Inferior parietal cortex (tissue), 1 donor: Measurements from ENCODE around the gene MSH3.
"Not testable (repeated sequence)": the region's sequence is repeated elsewhere in the genome, so short reads cannot be mapped to it uniquely, and the experiment has no call there.

Source experiments
- DNase-seq: peaks from one replicate; pipeline ENCODE4 v3.0.0-alpha.2; 2016; ENCODE audit errors: extremely low spot score

The MSH3 gene

DNA sequence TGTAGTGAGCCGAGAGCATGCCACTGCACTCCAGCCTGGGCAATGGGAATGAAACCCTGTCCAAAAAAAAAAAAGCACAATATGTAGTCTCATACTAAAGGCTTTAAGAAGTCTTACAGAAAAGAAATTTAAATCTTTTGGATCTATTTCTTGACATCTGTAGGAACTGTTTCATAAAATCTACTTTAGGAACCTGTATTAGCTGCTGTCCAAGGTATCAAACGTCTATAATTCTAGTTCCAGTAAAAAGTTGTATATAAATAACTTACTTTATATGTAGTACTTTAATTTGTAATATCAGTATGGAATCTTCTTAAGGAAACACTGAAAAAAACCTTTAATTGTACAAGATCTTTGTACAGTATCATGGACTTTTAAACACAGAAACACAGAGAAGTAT is 199.0 kb downstream of the MSH3 start:
- DNase-seq, result no peak

DNA sequence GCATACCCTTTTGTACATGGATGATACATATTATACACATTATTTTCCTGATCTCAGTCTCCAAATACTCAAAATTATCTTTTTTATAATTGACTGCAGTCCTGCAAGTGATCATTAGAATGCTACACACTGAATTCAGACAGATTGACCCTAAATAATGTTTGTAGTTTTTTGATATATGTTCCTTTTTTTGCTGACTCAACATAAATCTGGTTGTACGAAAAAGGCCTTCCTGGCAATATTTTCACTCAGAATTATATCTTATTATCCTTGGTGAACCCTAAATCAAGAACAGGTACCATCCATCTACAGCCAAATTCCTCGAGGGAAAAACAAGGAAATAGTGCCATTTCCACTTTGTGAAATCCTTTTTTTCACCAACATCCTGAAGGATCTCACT is 200.1 kb downstream of the MSH3 start:
- no peak for DNase-seq

DNA sequence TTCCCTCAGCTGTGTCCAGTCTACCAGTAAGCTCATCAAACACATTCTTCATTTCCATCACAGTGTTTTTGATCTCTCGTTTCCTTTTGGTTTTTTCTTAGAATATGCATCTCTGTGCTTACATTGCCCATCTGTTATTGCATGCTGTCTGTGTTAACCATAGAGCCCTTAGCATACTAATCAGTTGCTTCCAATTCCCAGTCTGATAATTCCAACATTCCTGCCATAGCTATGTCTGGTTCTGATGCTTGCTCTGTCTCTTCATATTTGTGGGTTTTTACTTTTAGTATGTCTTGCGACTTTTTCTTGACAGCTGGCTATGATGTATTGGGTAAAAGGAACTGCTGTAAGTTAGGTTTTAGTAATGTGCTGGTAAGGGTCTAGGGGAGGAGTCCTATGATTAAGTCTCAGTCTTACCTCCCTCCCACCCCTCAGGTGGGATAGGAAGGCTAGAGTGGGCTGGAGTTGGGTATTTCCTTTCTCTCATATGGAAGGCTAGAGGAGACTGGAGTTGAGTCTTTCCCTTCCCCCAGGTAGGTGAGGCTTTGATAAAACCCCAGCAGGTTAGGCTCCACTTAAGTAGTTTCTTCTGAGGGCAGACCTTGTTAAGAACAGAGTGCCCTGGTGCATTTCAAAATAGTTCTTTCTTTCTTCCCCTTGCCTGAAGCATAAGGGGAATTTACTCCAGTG is 206.6 kb downstream of the MSH3 start:
- no peak for DNase-seq

GRCh38 chr5:80863708-80864107 is 209.3 kb downstream of the MSH3 start:
- no peak for DNase-seq

GRCh38 chr5:80864109-80864508 is 209.7 kb downstream of the MSH3 start:
- no peak for DNase-seq

- no peak for DNase-seq
Observed at GRCh38 chr5:80864706-80865435, 210.4 kb downstream of the MSH3 start.

GRCh38 chr5:80865551-80865950 is 211.1 kb downstream of the MSH3 start:
- no peak for DNase-seq

- no peak for DNase-seq
Observed at GRCh38 chr5:80866371-80866770, 211.9 kb downstream of the MSH3 start.

GRCh38 chr5:80867233-80867632 is 212.8 kb downstream of the MSH3 start:
- no peak for DNase-seq

DNA sequence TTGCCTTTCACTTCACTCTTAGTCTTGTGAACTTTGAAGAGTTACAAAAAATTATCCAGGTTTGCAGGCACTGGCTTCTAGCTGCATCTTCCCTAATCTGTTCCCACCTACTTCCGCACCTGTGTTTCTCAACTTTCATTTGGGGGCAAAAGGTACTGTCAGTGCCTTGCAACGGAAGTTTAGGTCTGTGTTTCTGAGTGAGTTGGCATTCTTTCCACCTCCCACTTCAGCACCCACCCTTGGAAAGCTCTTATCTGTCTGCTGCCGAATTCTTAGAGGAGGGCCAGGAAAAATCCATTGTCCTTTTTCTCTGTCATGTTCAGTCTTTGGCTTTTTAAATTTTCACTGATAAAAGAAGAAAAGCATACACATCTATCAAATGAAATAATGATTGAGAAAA is 216.0 kb downstream of the MSH3 start:
- DNase-seq, result no peak

DNA sequence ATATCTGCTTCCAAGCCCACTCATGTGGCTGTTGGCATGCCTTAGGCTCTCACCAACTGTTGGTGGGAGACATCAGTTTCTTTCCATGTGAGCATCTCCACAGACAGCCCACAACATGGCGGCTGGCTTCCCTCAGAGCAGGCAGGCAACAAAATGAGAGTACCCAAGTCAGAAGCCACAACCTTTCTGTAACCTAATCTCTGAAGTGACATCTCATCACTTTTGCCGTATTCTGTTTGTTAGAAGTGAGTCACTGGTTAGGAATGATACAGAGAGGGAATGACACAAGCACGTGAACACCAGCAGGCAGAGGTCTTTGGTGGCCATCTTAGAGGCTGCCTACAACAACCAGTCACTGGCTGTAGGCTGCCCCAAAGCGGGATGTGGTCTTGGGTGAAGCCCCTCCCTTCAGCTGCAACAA is 217.1 kb downstream of the MSH3 start:
- no peak for DNase-seq

DNA sequence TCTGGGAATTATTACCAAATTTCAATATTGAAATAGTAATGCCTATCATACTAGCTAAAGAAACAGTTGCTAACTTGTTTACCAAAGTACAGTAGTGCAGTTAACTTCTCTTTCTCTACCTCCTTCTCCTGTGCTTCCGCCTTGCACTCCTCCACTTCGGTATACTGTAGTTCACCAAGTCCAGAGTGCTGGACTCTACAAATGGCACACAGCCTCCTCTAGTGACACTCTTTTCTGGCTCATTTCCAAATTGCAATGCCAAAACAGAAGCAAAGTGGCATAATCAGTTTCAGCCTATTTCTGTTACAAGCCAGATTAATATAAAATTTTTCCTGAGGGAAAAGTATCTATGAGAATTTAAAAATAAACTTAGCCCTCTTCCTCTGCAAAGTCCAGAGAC is 219.7 kb downstream of the MSH3 start:
- DNase-seq, result peak; percentile 23

GRCh38 chr5:80877592-80877991 is 223.1 kb downstream of the MSH3 start:
- no peak for DNase-seq

- DNase-seq, result no peak
Observed at GRCh38 chr5:80881726-80882125, 227.3 kb downstream of the MSH3 start.

- not testable (repeated sequence) for DNase-seq
Observed at GRCh38 chr5:80883390-80883789, 228.9 kb downstream of the MSH3 start.

DNA sequence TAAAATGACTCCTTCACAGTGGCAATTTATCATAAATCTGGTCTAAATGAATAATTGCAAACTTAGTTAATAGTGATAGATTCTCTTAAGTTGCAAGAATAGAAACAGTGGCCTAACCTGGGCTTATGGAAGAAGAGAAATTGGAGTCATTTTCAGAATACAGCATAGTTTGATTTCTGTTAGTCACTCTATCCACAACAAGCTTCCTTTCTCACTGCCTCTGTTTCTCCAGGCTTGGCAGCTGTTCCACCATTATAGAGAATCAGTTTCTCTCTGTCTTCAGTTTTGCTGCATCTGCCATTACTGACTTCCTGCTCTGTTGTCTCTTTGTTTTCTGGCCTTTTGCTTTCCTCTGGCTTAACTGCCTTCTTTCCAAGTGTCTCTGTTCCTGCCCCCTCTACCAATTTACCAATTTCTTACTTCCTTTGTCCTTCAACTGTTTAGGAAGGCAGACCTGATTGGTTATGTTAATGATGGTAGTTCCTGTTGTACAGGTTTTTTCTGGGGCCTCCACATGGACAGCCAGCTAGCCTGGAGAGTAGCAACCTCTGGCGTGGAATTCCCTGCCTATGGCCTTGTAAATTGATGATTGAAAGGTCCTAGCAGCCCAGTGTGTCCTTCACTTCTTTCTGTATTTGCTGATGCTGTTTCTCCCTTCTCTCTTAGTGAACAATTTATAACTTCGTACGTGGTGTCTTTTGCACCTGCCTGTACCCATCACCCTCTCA is 229.8 kb downstream of the MSH3 start:
- no peak for DNase-seq

DNA sequence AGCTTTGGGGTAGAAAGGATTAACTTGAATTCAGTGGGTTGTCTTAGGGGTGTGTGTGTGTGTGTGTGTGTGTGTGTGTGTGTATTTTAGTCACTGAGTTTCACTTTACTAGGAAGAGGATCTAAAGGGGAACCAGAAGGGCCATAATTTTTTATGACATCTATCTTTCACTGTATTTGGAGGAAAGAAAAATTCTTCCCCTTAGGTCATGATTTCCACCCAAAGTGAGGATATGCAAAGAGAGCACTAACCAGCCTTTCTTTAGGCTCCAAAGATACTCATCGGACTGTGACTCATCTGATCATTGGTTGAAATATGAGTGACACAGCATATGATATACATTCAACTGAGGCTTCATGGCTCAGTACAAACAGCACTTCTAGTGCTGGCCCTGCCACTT is 230.5 kb downstream of the MSH3 start:
- DNase-seq, result no peak

GRCh38 chr5:80885396-80886000 is 231.0 kb downstream of the MSH3 start:
- no peak for DNase-seq

- no peak for DNase-seq
Observed at GRCh38 chr5:80894083-80894482, 239.6 kb downstream of the MSH3 start.

DNA sequence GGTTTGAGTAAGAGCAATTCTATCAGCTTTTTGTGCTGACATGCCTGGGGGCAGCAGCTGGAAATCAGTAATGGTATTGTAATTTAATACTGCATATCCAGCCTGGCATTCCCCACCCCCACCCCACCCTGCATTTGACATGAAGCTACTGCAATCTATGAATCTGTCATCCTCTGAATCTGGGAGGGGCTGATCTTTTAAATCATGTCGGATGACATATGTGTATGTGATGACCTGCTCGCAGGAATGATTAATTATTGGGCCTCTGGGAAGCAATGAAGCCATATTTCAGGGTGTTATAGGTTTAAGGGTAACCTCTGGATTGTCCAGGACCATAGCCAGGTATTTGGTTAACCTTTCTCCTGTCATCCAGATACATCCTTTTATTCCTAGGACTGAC is 241.1 kb downstream of the MSH3 start:
- DNase-seq, result no peak

DNA sequence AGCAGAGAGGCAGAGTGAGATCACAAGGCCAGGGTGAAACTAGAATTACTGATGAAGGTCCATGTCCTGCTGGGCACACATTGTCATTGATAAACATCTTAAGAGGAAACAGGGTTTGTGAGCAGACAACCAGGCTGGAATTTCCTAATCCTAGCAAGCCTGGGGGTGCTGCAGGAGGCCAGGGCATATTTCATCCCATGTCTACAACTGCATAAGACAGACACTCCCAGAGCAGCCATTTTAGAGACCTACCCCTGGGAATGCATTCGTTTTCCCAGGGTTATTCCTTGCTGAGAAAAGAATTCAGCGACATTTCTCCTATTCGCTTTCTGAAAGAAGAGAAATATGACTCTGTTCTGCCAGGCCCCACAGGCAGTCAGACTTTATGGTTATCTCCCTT is 248.2 kb downstream of the MSH3 start:
- DNase-seq, result not testable (repeated sequence)

- DNase-seq, result no peak
Observed at GRCh38 chr5:80904533-80905187, 250.2 kb downstream of the MSH3 start.
